ENCODE measurements around the gene CHMP2A. TPM values are rescaled to one million over a fixed set of nuclear protein-coding genes. Genes with fewer than 3 reads are reported as not detected.

Gene CHMP2A
- total and polyA plus RNA-seq, 2 of the 13 experiments (the other 11 are each of a cell fraction or from before 2014, with no cell fraction given), result 49.7 to 55.0 TPM

DNA sequence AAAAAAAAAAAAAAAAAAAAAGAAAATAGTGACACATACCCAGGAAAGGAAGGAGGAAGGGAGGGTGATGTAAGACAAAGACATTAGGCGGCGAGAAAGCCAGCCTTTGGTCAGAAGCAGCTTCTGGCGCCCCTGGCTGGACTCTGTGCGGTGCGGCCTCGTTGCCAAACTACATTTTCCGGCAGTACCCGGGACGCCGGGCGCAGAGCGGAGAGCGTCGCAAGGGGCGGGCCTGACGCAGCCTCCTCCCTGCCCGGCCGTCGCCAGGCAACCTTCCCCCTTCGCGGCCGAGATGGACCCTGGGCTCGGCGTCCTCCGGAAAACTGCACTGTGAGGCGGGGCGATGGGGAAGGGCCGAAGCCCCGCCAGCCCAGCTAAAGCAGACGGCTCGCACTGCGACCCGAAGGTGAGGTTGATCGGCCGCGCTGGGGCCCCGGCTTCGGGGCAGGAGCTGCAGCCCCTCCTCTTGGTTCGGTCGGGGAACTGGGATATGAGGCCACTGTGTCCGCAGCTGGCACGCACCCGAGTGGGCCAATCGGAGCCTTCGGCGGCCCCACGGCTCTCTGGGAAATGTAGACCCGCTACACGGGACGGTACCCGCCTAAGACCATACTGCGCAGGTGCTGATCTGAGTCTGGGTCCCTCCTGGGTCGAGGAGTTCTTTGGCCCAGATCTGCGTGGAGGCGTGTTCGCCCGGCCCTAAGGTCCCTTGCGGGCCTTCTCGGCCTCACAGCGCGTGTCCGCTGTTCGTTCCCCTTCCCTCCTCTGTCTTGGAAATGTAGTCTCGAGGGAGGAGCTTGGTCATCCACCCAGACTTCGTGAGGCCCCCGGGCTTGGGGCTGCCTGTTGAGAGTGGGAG lies 20.5 kb upstream of the CHMP2A start (continued):
- TF ChIP-seq, protein P1, sequence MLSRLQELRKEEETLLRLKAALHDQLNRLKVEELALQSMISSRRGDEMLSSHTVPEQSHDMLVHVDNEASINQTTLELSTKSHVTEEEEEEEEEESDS (CRISPR knock-in tag; IDR thresholded peaks at IDR 0.05; ENCODE audit: borderline replicate concordance), result no peak
- TF ChIP-seq REXO4 (CRISPR knock-in tag; IDR thresholded peaks at IDR 0.05; ENCODE audit: borderline replicate concordance) (no peak), ZNF274 (CRISPR knock-in tag; IDR thresholded peaks at IDR 0.05) (peak; percentile 63; the same call in 1 of the 2 replicates), ZNF451 (CRISPR knock-in tag; IDR thresholded peaks at IDR 0.05) (no peak; the same call in 1 of the 2 replicates), ERF (CRISPR knock-in tag; IDR thresholded peaks at IDR 0.05) (peak; percentile 83; the same call in 1 of the 2 replicates), DNMT1 (CRISPR knock-in tag; IDR thresholded peaks at IDR 0.05) (0 out of 2 replicates have a peak, but pooled peaks have one; percentile 48), PTBP1 (IDR thresholded peaks at IDR 0.05; ENCODE audit: low read depth, low read length, poor library complexity, severe bottlenecking) (no peak), ISL2 (CRISPR knock-in tag; IDR thresholded peaks at IDR 0.05) (peak; percentile 45; the same call in 1 of the 2 replicates), ZNF225 (CRISPR knock-in tag; IDR thresholded peaks at IDR 0.05) (peak; percentile 87), ZBTB7A (CRISPR knock-in tag; IDR thresholded peaks at IDR 0.05) (no peak), ZNF232 (CRISPR knock-in tag; IDR thresholded peaks at IDR 0.05; ENCODE audit: borderline replicate concordance) (peak; percentile 7; the same call in 1 of the 2 replicates), ZNF431 (CRISPR knock-in tag; IDR thresholded peaks at IDR 0.05; ENCODE audit: borderline replicate concordance, low read depth) (no peak), ZNF331 (CRISPR knock-in tag; IDR thresholded peaks at IDR 0.05) (peak; percentile 34; the same call in 1 of the 2 replicates), NR2F6 (IDR thresholded peaks at IDR 0.05) (no peak), NR2F6 (CRISPR knock-in tag; IDR thresholded peaks at IDR 0.05) (no peak), ZNF354B (CRISPR knock-in tag; IDR thresholded peaks at IDR 0.05) (no peak), ZNF615 (CRISPR knock-in tag; IDR thresholded peaks at IDR 0.05; ENCODE audit: borderline replicate concordance) (no peak), ZNF589 (CRISPR knock-in tag; conservative IDR thresholded peaks at IDR 0.05) (no peak), TBP (CRISPR knock-in tag; IDR thresholded peaks at IDR 0.05) (no peak), SMAD1 (CRISPR knock-in tag; IDR thresholded peaks at IDR 0.05; ENCODE audit: borderline replicate concordance, low read depth) (0 out of 2 replicates have a peak, but pooled peaks have one; percentile 70)
- TF ChIP-seq, protein P2, sequence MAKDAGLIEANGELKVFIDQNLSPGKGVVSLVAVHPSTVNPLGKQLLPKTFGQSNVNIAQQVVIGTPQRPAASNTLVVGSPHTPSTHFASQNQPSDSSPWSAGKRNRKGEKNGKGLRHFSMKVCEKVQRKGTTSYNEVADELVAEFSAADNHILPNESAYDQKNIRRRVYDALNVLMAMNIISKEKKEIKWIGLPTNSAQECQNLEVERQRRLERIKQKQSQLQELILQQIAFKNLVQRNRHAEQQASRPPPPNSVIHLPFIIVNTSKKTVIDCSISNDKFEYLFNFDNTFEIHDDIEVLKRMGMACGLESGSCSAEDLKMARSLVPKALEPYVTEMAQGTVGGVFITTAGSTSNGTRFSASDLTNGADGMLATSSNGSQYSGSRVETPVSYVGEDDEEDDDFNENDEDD (CRISPR knock-in tag; IDR thresholded peaks at IDR 0.05; ENCODE audit: borderline replicate concordance), result no peak
- TF ChIP-seq, protein P3, sequence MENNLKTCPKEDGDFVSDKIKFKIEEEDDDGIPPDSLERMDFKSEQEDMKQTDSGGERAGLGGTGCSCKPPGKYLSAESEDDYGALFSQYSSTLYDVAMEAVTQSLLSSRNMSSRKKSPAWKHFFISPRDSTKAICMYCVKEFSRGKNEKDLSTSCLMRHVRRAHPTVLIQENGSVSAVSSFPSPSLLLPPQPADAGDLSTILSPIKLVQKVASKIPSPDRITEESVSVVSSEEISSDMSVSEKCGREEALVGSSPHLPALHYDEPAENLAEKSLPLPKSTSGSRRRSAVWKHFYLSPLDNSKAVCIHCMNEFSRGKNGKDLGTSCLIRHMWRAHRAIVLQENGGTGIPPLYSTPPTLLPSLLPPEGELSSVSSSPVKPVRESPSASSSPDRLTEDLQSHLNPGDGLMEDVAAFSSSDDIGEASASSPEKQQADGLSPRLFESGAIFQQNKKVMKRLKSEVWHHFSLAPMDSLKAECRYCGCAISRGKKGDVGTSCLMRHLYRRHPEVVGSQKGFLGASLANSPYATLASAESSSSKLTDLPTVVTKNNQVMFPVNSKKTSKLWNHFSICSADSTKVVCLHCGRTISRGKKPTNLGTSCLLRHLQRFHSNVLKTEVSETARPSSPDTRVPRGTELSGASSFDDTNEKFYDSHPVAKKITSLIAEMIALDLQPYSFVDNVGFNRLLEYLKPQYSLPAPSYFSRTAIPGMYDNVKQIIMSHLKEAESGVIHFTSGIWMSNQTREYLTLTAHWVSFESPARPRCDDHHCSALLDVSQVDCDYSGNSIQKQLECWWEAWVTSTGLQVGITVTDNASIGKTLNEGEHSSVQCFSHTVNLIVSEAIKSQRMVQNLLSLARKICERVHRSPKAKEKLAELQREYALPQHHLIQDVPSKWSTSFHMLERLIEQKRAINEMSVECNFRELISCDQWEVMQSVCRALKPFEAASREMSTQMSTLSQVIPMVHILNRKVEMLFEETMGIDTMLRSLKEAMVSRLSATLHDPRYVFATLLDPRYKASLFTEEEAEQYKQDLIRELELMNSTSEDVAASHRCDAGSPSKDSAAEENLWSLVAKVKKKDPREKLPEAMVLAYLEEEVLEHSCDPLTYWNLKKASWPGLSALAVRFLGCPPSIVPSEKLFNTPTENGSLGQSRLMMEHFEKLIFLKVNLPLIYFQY (CRISPR knock-in tag; IDR thresholded peaks at IDR 0.05; ENCODE audit: borderline replicate concordance), result peak; percentile 87; the same call in 1 of the 2 replicates
